HG03103 (cell line): ENCODE measurements around the gene ITGB5.

Source experiments
- ATAC-seq: cut with Tn5 transposase; IDR thresholded peaks from one replicate; pipeline ENCODE4 v1.9.1; 2021; ENCODE audit warnings: low read depth; ENCODE audit not compliant: unreplicated experiment

The ITGB5 gene

GRCh38 chr3:124862006-124862405, 25.2 kb downstream of the ITGB5 start:
- ATAC-seq = no peak

GRCh38 chr3:124861041-124861440, 26.1 kb downstream of the ITGB5 start:
- ATAC-seq = no peak

GRCh38 chr3:124860599-124860998, 26.6 kb downstream of the ITGB5 start:
- no peak for ATAC-seq

GRCh38 chr3:124859025-124859424, 28.1 kb downstream of the ITGB5 start:
- no peak for ATAC-seq

GRCh38 chr3:124858275-124858674, 28.9 kb downstream of the ITGB5 start:
- no peak for ATAC-seq

- no peak for ATAC-seq
Observed at GRCh38 chr3:124856677-124857076, 30.5 kb downstream of the ITGB5 start.

GRCh38 chr3:124854009-124854408, 33.2 kb downstream of the ITGB5 start:
- ATAC-seq = no peak

GRCh38 chr3:124853446-124853845, 33.7 kb downstream of the ITGB5 start:
- ATAC-seq = no peak

GRCh38 chr3:124851905-124852304, 35.3 kb downstream of the ITGB5 start:
- no peak for ATAC-seq

GRCh38 chr3:124851136-124851535, 36.0 kb downstream of the ITGB5 start:
- no peak for ATAC-seq

GRCh38 chr3:124850633-124851032, 36.5 kb downstream of the ITGB5 start:
- no peak for ATAC-seq

- ATAC-seq = no peak
Observed at GRCh38 chr3:124850212-124850611, 37.0 kb downstream of the ITGB5 start.

GRCh38 chr3:124848300-124848699, 38.9 kb downstream of the ITGB5 start:
- no peak for ATAC-seq

GRCh38 chr3:124847863-124848262, 39.3 kb downstream of the ITGB5 start:
- no peak for ATAC-seq

GRCh38 chr3:124847051-124847450, 40.1 kb downstream of the ITGB5 start:
- no peak for ATAC-seq

- ATAC-seq = no peak
Observed at GRCh38 chr3:124846189-124846588, 41.0 kb downstream of the ITGB5 start.

- no peak for ATAC-seq
Observed at GRCh38 chr3:124845406-124845805, 41.8 kb downstream of the ITGB5 start.

GRCh38 chr3:124843506-124844177, 43.5 kb downstream of the ITGB5 start:
- ATAC-seq = no peak

GRCh38 chr3:124843047-124843446, 44.1 kb downstream of the ITGB5 start:
- ATAC-seq = no peak

GRCh38 chr3:124841517-124841916, 45.6 kb downstream of the ITGB5 start:
- no peak for ATAC-seq

GRCh38 chr3:124840331-124840730, 46.8 kb downstream of the ITGB5 start:
- ATAC-seq = no peak

GRCh38 chr3:124839896-124840295, 47.3 kb downstream of the ITGB5 start:
- no peak for ATAC-seq

- ATAC-seq = no peak
Observed at GRCh38 chr3:124838963-124839362, 48.2 kb downstream of the ITGB5 start.
